Hippocampal formation (tissue), 2 donors: Measurements from ENCODE around the gene RCAN3.
A peak's percentile ranks its signal among the peaks of the same experiment; 100 is the strongest.
"Not testable (repeated sequence)": the region's sequence is repeated elsewhere in the genome, so short reads cannot be mapped to it uniquely, and the experiment has no call there.

Experiments
- DNase-seq, 2 donors: peaks; one replicate each; lab custom pipeline; 2025; lab: John Stamatoyannopoulos, UW

RCAN3 gene

DNA sequence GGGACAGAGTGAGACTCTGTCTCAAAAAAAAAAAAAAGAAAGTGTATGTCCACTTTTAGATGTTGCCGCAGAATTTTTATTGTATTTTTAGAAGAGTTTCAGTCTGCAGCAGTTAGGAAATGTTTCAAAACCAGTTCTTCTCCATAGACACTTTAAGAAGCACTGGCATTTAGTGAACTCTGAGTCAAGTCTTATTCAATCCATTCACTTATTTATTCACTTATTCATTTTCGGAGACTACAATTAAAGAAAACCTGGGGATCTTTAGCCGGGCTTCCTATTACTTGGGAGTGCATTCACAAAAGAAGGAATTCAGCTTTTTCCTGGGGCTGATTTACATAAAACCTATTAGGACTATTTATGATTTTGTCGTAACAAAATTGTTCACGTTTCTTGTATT lies 12.3 kb downstream of the RCAN3 start:
- DNase-seq, result no peak

DNA sequence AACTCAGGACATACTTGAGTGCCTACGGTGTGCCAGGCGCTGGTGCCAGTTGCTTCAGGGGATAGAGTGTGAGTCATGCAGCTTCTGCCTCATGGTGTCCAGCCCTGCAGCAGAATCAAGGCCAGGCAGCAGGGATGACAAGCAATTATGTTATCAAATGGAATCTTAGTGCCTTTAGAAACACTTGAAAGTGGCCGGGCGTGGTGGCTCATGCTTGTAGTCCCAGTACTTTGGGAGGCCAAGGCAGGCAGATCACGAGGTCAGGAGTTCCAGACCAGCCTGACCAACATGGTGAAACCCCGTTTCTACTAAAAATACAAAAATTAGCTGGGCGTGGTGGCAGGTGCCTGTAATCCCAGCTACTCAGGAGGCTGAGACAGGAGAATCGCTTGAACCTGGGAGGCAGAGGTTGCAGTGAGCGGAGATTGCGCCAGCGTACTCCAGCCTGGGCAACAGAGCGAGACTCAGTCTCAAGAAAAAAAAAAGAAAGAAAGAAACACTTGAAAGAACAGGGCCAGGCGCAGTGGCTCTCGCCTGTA lies 13.1 kb downstream of the RCAN3 start:
- DNase-seq, result not testable (repeated sequence)

DNA sequence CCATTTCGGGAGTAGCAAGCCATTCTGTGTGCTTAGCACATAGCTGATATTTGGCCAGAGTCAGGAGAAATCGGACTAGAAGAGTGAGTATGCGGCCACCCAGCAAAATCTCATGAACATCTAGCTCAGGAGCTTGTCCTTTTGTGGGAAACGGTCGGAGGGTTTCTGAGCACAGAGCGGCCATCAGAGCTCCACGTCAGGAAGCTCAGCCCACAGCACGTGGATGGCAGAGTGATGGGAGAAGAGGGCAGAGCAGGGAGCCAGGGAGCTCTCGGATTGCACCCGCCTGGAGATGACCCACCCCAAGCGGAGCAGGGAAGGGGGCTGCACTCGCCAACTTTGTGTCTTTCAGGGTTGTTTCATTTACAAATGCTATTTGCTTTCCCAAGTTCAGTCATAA lies 13.9 kb downstream of the RCAN3 start:
- DNase-seq, result no peak

DNA sequence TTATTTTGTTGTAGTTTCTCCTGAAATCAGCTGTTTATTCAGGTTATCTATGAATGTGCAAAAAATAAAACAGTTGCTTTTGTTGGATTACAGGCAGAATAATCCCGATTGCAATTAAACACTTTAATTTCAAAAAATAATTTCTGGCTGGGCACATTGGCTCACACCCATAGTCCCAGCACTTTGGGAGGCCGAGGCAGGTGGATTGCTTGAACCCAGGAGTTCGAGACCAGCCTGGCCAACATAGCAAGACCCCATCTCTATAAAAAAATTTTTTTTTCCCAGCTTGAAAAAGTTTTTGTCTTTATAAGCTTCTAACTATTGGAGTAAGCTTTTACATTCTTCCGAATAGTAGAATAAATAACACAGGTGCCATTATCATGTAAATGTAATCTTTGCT lies 15.3 kb downstream of the RCAN3 start:
- DNase-seq, result no peak

DNA sequence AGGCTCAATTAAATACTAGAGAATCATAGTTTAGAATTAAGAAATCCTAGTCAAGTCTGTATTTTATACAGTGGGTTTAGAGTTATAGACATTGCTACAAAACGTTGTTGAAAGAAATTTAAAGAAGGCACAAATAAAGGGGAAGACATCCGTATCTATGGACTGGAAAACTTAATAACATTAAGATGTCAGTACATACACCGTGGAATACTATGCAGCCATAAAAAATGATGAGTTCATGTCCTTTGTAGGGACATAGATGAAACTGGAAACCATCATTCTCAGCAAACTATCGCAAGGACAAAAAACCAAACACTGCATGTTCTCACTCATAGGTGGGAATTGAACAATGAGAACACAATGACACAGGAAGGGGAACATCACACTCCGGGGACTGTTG lies 17.6 kb downstream of the RCAN3 start:
- not testable (repeated sequence) for DNase-seq

DNA sequence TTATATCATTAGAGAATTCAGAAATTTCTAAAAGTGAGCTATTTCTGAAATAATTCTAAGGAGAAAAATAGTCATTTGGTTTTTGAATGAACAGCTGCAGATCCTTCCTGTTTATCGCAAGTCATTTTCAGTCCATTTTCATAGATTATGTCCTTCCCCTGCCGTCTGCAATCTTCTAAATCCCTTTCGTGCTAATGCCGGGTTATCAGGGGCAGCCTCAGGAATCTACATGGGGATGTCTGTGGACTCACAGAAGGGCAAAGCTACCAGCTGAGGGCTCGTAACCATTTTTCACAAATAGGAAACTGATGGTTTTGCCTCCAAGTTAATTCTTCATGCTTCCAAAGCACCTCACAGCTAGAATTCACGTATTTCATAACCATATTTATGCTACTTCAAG lies 23.0 kb downstream of the RCAN3 start:
- no peak for DNase-seq

DNA sequence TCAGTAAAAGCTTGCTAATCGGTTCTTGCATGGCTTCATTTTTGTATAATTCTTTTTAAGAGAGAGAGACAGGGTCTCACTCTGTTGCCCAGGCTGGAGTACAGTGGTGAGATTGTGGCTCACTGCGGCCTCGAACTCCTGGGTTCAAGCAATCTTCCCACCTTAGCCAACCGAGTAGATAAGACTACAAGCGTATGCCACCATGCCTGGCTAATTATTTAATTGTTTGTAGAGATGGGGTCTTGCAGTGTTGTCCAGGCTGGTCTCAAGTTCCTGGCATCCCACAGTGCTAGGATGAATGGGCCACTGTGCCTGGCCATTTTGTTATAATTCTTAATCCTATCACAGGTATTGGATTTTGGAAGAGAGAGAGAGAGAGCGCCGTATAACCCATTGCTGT lies 23.4 kb downstream of the RCAN3 start:
- no peak for DNase-seq

DNA sequence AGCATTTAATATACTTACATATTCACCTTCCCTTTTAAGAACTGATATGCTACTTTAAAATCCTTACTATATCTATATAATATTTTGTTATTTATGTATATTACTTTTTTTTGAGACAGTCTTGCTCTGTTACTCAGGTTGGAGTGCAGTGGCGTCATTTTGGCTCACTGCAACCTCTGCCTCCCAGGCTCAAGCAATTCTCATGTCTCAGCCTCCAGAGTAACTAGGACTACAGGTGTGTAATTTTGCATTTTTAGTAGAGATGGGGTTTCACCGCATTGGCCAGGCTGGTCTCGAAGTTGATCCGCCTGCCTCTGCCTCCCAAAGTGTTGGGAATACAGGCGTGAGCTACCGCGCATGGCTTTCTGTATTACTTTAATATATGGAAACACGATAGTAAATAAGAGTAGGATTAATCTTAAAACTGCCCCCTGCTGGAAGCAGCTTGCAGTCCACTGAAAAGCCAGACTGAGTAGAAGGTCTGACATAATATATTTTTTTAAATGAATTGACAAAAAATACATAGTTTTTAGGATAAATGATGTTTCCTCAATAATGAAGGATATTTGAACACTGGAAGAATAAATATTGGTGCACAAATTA lies 24.4 kb downstream of the RCAN3 start:
- no peak for DNase-seq

DNA sequence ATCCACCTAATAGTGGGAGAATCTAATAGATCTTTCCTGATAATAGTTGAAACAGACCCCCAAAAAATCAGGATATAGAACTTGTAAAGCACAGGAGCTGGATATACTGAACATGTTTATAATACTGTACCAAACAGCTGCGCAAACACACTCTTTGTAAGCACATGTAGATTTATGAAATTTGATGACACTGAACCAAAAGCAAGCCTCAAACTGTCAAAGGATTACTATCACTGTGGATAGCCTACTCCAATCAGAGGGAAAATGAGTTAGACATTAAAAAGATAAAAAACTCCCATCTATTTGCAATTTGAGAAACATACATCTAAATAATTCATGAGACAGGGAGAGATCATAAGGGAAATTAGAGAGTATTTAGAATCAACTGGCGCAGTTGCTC lies 26.1 kb downstream of the RCAN3 start:
- DNase-seq, result no peak

DNA sequence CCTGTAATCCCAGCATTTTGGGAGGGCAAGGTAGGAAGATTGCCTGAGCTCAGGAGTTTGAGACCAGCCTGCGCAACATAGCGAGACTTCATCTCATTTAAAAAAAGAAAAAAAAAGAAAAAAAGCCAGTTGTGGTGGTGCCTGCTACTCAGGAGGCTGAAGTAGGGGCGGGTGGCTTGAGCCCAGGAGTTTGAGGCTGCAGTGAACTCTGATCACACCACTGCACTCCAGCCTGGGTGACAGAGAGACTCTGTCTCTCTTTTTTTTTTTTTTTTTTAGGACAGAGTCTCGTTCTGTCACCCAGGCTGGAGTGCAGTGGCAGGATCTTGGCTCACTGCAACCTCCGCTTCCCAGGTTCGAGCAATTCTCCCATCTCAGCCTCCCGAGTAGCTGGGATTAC lies 26.7 kb downstream of the RCAN3 start:
- DNase-seq, result not testable (repeated sequence)

DNA sequence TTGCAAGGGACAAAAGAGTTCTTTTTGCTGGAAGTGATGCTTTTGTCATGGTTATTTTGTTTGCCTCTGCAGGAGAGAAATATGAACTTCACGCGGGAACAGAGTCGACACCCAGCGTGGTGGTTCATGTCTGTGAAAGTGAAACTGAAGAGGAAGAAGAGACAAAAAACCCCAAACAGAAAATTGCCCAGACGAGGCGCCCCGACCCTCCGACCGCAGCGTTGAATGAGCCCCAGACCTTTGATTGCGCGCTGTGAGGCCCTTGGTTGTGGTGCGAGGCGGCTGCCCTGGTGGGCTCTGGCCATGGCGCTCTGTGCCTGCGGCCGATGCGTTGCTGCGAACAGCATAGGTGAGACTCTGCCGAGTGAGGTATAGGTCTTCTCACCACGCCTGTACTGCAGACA lies 32.4 kb downstream of the RCAN3 start:
- no peak for DNase-seq

DNA sequence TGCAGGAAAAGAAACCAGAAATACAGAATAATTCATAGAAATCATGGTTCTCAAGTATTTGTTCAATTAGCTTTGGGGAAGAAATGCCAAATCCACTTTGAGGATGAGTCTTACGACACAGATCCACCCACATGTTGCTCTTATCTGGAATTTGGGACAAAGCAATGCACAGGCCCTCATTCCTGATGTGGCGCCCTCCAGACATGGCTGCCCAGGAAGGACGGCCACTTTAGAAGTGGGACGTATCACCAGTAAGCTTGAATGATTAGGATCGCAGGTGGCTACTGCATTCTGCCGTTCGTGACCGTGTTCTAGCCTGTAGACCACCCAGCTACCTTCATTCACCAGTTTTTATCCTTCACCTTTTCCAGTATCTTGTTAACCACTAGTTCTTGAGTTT lies 33.1 kb downstream of the RCAN3 start:
- no peak for DNase-seq

DNA sequence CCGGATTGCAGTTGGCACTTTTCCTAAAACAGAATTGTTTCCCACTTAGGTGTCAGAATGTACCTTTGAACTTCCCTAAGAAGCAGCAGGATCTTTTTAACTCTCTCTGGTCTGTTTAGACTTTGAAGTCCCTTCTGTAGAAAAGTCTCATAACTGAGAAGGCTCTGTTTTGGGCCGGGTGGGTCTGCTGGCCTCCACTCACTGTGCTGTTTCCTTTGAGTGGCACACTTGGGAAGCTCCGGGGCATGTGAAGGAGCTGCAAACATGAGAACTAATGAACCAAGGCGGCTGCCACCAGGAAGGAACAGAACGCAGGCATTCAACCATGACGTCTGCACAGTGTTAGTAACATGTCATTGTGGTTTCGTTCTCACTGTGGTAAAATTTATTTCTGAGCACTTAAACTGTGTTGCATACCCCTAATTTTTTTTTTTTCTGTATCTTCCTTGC lies 33.8 kb downstream of the RCAN3 start:
- DNase-seq, result no peak

DNA sequence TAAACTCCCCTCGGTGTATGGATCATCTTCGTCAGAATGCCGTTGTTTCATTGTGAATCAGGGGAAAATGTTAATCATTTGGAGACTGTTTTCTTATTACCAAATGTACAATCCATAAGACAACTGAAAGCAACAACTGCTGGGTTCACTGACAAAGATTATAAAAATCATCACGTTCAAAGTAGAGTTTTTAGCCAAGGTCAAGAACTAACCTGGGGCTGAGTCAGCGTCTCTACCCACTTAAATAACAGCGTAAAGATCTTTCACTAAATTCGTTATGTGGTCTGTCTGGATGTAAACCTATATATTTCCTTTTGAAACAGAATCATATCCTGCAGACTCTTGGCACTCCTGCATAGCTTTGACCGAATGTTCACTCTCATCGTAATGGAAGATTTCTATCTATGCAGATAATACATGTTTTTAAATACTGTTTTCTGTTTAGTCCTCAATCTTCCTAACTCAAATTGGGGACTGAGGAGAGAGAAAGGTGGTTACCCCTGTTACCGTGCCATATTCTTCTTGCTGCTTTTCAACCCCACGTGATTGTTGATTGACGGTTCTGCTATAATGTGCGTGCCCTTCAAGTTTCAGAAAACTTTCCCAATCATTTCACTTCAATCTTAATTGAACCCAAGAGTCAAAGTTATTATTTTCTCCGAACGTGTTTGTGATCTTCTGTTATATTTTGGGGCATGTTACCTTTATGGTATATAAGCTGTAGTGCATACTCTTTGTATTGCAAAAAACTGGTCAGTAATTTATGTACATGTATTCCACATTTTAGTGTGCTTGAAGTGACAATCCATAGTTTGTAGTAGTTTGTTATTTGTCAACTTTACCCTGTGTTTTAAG lies 37.6 kb downstream of the RCAN3 start:
- no peak for DNase-seq

DNA sequence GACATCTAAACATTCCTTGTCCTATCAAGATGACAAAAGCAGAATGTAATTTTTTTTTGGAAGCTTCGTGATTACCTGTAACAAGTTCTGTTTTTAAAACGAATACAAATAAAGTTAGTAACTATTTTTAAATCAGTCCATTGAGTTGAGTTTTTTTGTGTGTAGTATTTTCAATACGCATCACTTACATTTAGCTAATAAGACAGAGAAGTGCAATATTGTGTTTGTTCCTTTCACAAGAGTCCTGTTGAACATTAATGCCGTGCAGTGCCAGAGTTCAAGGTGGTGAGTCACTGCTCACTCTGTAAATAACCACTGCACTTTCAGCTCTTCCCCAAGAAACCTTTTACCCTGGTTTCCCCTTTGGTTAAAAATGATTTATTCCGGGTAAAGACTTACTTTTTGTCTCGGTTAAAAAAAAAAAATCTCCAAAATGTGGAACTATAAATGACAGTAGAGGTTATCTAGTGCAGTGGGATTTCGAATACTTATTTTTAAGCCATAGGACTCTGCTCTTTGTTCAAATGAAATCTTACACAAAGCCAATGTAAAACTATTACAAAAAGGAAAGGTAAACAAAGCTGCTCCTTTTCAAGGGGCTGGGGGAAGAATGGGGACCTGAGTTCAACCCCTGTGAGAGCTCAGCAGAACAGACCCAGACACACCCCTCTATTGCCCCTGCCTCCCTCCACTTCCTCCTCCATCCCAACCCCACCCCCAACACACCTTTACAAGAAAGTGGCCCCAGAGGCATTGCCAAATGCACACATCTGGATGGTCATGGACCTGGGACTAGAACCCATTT lies 38.5 kb downstream of the RCAN3 start:
- no peak for DNase-seq

DNA sequence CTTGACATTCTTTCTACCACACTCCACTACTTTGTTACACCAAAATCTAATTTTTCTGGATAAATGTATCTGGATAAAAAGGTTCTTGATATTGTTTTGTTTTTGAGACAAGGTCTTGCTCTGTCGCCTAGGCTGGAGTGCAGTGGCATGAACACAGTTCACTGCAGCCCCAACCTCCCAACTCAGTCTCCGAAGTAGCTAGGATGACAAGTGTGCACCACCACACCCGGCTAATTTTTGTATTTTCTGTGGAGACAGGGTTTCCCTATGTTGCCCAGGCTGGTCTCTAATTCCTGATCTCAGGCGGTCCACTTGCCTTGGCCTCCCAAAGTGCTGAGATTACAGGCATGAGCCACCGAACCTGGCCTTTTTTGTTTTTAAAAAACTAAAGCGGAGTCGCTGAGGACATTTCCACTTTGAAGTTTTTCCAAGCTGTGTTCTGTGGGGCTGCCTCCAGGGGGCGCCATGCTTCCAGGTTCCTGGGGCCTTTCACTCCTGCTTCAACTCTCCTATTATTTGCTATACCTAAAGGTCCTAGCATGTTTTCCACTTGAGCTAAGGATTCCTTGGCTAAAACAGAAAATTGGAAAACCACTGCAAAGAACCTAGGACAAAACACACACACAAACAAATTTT lies 39.2 kb downstream of the RCAN3 start:
- peak in 1 of 2 donors; percentile 18 for DNase-seq

DNA sequence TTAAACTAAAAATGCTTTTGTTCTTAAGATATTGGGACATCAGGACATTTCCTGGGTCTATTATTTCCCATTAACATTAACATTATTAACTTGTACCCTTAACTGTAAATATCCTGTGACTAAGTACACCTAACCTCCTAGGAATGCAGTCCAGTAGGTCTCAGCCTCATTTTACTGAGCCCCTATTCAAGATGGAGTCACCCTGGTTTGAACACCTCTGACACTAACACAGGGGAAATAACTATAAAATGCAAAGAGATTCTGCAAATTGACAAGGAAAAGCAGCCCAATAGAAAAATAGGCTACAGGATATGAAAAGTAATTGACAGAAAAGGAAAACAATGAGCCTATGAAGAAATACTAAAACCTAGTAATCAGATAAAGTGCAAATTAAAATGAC lies 41.6 kb downstream of the RCAN3 start:
- no peak for DNase-seq

DNA sequence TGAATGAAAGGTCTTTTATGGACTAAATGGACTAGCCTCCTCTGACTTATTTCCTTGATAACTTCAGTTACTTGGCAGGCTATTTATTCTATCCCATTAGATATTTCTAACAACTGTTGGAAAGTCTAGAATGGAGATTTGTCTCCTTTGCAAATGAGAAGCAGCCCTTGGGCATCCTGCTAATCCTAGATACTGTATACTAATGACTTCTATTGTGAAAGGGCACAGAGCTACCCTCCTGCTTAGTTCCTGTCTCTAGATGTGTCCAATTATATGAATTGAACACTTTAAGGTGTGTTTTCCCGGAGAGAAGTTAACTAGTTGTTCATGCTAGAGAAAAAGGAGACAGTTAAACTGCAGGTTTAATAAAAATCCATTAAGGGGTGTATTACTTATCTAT lies 43.0 kb downstream of the RCAN3 start:
- no peak for DNase-seq

DNA sequence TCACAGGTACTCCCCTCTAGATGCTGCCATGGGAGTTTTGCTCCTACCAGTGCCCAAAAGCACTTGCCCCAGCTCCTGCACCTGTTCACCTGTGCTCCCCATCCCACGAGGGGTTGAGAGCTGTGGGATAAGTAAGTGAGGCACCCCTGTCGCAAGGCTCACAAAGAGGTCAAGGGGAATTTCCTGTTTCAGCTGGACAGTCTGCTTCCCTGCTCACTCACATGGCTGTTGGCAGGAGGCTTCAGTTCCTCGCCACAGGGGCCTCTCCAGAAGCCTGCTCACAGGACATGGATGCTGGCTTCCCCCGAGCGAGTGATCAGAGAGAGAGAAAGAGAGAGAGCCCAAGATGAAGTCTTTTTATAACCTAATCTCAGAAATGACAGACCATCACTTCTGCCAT lies 44.6 kb downstream of the RCAN3 start:
- no peak for DNase-seq

DNA sequence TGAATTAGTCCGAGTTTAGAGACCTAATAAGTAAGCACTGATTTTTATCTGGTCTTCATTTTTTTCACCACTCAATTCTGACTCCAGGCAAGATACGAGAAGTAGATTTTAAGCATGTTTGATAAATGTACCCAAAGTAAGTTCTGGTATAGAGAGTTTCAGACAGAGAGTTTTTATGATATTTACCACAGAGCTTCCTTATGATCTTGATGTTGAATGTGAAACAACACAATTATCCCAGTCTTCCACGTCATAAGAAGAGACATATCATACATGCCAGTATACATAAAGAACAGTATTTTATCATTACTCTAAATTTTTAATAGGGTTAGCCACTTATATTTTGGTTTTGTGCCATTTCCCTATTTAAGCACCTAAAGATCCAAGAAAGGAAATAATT lies 45.4 kb downstream of the RCAN3 start:
- DNase-seq, result no peak

DNA sequence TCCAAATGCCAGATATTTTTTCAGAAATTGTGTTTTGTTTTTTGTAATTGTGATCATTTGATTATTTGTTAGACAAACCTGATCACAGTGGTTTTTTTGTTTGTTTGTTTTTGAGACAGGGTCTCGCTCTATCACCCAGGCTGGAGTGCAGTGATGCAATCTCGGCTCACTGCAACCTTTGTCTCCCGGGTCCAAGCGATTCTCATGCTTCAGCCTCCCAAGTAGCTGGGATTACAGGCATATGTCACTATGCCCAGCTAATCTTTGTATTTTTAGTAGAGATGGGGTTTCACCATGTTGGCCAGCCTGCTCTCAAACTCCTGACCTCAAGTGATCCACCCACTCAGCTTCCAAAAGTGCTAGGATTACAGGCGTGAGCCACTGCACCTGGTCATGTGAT lies 46.6 kb downstream of the RCAN3 start:
- DNase-seq, result not testable (repeated sequence)
